ENCODE measurements around the gene PDE11A. TPM values are rescaled to one million over a fixed set of nuclear protein-coding genes. Genes with fewer than 3 reads are reported as not detected.
A peak's percentile ranks its signal among the peaks of the same experiment; 100 is the strongest.

The PDE11A gene
- total RNA-seq, 1 experiment from 2014 or later: 0.13 TPM

DNA sequence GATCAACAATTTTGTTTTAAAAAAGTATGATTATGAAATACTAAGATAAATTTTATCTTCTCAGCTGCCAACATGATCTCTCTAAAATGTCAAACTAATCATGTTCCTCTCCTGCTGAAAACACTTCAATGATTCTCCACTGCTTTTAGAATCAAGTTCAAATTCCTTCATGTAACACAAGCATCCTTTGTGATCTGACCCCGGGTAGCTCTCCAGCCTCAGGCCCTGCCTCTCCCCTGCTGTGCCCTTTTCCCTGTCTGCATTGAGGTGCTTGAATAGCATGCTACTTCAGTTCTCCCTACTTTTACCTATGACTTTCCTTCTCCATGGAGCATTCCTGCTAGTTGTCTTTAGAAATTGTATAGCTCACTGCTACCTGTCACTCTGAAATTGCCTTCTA is 274.8 kb downstream of the PDE11A start:
- no peaks in the 10 kb centered on the region; the same call in 1 of the 2 replicates for H3K4me1 ChIP-seq (ENCODE audit: insufficient read depth, low read length)
- no peak overlapping the region for H2BK5ac ChIP-seq (ENCODE audit: insufficient read length, low read length)
- Mint-ChIP-seq H3K36me3 (ENCODE audit: insufficient read depth in 1 of 3, low read depth in 3 of 3) (no peaks in the 10 kb centered on the region; a peak in 1 of 7 replicates), H3K4me1 (peaks cover 15 to 19% of the 10 kb centered on the region in 2 experiments), H3K4me3 (no peak overlapping the region), H3K9me3 (no peaks in the 10 kb centered on the region; a peak in 1 of 5 replicates), H3K27ac (peak overlapping the region in 1 of 3 experiments; percentile 10; a peak in 1 of 7 replicates), H3K27me3 (ENCODE audit: low read depth) (peaks cover 4% of the 10 kb centered on the region; the same call in 1 of the 2 replicates)
- no peaks in the 10 kb centered on the region for H3K79me2 ChIP-seq (ENCODE audit: insufficient read depth, low read length)
- H3K27me3 ChIP-seq (ENCODE audit: insufficient read depth, low read length): no peaks in the 10 kb centered on the region
- H2BK20ac ChIP-seq (ENCODE audit: low read depth, low read length, poor library complexity, severe bottlenecking): no peak overlapping the region
- DNase-seq: peak; percentile 69
- TF ChIP-seq, protein P1, sequence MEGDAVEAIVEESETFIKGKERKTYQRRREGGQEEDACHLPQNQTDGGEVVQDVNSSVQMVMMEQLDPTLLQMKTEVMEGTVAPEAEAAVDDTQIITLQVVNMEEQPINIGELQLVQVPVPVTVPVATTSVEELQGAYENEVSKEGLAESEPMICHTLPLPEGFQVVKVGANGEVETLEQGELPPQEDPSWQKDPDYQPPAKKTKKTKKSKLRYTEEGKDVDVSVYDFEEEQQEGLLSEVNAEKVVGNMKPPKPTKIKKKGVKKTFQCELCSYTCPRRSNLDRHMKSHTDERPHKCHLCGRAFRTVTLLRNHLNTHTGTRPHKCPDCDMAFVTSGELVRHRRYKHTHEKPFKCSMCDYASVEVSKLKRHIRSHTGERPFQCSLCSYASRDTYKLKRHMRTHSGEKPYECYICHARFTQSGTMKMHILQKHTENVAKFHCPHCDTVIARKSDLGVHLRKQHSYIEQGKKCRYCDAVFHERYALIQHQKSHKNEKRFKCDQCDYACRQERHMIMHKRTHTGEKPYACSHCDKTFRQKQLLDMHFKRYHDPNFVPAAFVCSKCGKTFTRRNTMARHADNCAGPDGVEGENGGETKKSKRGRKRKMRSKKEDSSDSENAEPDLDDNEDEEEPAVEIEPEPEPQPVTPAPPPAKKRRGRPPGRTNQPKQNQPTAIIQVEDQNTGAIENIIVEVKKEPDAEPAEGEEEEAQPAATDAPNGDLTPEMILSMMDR (conservative IDR thresholded peaks at IDR 0.05): no peak
- no CpG with 5 or more reads among the region's 1 CpG for WGBS (ENCODE audit: extremely low coverage, insufficient read length, low lambda C conversion rate)
- no peak overlapping the region for H4K91ac ChIP-seq (ENCODE audit: insufficient read length, low read depth, low read length)
- no peak overlapping the region for H3T11ph ChIP-seq (ENCODE audit: low read length)
- H2BK12ac ChIP-seq (ENCODE audit: insufficient read length, low read depth, low read length): no peak overlapping the region
- no peak overlapping the region for H3K23ac ChIP-seq (ENCODE audit: insufficient read length, low read depth, low read length)
- no peak overlapping the region for H4K8ac ChIP-seq (replicated peaks; ENCODE audit: insufficient read length, low read depth, low read length)
- no peak overlapping the region for H4K5ac ChIP-seq (ENCODE audit: insufficient read length, low read depth, low read length)
- no peak overlapping the region for H3K27ac ChIP-seq (ENCODE audit: insufficient read length, low read depth, low read length)
- no peak overlapping the region for H2BK120ac ChIP-seq (ENCODE audit: low read depth, low read length, poor library complexity, severe bottlenecking)
- no peak overlapping the region for H2BK15ac ChIP-seq (ENCODE audit: low read depth, low read length)
- no peaks in the 10 kb centered on the region for H4K20me1 ChIP-seq (ENCODE audit: control insufficient read depth, insufficient read depth, insufficient read length)
- no peak overlapping the region for H2AK5ac ChIP-seq (ENCODE audit: insufficient read length, low read length)
- H3K23me2 ChIP-seq (ENCODE audit: insufficient read length, low read depth, low read length, poor library complexity, severe bottlenecking): no peaks in the 10 kb centered on the region
- H3K14ac ChIP-seq (ENCODE audit: insufficient read depth, low read length): no peak overlapping the region
- H3K18ac ChIP-seq (ENCODE audit: insufficient read length, low read depth, low read length): no peak overlapping the region
- no peaks in the 10 kb centered on the region for H3K9me3 ChIP-seq (ENCODE audit: control insufficient read depth, low read depth, low read length)
- H3K56ac ChIP-seq (ENCODE audit: insufficient read length, low read depth, low read length): no peak overlapping the region
- no peak overlapping the region for H3K9ac ChIP-seq (ENCODE audit: extremely low read depth, insufficient read length, low read length)
- H3K79me1 ChIP-seq (ENCODE audit: insufficient read depth, low read depth, low read length, poor library complexity, severe bottlenecking): no peaks in the 10 kb centered on the region
- no peak overlapping the region for H3K4ac ChIP-seq (ENCODE audit: low read depth, low read length)
- H2AFZ ChIP-seq (ENCODE audit: low read length): no peak overlapping the region
- H3K4me2 ChIP-seq (ENCODE audit: insufficient read depth, insufficient read length, low read length): no peak overlapping the region
